ENCODE measurements around the gene SERPINI1.

SERPINI1 gene

DNA sequence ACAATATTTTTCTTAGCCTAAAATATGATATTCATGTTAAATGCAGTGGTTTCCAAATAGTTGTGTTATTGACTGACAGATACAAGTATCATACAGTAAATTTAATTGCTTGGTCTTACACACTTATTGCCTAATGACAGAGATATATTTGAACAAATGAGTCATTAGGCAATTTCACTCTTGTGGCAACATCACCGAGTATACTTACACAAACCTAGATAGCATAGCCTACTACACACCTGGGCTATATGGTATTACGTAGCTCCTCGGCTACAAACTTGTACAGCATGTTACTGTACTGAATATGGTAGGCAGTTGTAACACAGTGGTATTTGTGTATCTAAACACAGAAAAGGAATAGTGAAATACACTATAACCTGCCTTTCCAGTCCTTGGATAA lies 50.3 kb downstream of the SERPINI1 start:
- no peaks in the 10 kb centered on the region for H3K36me3 ChIP-seq
- no peak for DNase-seq
- intact Hi-C loops (cut with DNase I; ENCODE audit: low total_unique reads): no loop called here

DNA sequence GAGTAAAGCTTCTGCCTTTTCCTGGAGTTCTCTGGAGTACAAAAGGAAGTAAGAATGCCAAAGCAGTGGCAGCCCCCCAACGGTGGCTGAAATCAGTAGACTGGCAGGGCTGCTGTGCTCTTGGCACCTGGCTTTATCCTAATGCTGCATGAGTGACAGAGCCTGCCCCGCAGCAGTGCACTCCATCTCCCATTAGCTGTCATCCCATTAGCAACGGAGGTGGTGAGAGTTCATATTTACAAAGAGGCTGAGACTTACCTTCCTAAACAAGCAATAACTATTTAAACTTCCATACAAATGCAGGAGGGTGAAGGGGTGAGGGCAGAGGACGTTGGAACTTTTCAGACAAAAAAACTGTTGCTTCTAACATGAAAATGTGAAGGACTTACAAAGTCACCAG lies 51.9 kb downstream of the SERPINI1 start:
- H3K27ac ChIP-seq: no peak overlapping the region
- no peaks in the 10 kb centered on the region for H3K27me3 ChIP-seq
- no peaks in the 10 kb centered on the region for H3K36me3 ChIP-seq
- TF ChIP-seq, protein P1, sequence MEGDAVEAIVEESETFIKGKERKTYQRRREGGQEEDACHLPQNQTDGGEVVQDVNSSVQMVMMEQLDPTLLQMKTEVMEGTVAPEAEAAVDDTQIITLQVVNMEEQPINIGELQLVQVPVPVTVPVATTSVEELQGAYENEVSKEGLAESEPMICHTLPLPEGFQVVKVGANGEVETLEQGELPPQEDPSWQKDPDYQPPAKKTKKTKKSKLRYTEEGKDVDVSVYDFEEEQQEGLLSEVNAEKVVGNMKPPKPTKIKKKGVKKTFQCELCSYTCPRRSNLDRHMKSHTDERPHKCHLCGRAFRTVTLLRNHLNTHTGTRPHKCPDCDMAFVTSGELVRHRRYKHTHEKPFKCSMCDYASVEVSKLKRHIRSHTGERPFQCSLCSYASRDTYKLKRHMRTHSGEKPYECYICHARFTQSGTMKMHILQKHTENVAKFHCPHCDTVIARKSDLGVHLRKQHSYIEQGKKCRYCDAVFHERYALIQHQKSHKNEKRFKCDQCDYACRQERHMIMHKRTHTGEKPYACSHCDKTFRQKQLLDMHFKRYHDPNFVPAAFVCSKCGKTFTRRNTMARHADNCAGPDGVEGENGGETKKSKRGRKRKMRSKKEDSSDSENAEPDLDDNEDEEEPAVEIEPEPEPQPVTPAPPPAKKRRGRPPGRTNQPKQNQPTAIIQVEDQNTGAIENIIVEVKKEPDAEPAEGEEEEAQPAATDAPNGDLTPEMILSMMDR (IDR thresholded peaks at IDR 0.05): no peak
- no peak overlapping the region for H3K4me3 ChIP-seq
- intact Hi-C loops (cut with DNase I; ENCODE audit: low total_unique reads): no loop called here
- no peak for DNase-seq
- H3K4me1 ChIP-seq: peaks cover 0 to 11% (median 8%) of the 10 kb centered on the region in 4 donors
- H3K9me3 ChIP-seq: no peaks in the 10 kb centered on the region

More for the DNA sequence above, 50.3 kb downstream of the SERPINI1 start:
- Histone ChIP-seq H3K4me1 (peaks cover 0 to 11% (median 8%) of the 10 kb centered on the region in 4 donors), H3K9me3 (no peaks in the 10 kb centered on the region), H3K27ac (no peak overlapping the region), H3K27me3 (no peaks in the 10 kb centered on the region), H3K4me3 (no peak overlapping the region)
- TF ChIP-seq, protein P1 (IDR thresholded peaks at IDR 0.05): no peak

DNA sequence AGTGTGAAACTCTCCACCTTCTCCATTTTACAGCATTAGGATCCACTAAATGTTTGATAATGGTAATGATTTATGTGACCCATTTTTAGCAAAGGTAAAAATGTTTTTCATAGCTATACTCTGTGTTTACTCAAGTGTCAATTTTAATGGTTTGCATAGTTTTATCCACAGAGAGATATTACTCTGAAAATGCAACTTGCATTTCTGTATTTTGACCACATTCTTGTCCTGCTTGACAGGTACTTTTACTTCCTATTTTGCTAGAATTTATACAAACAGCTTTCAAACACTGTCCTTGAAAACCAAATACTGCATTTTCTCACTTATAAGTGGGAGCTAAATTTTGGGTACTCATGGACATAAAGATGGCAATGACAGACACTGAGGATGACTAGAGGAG lies 62.9 kb downstream of the SERPINI1 start:
- Histone ChIP-seq H3K27me3 (no peaks in the 10 kb centered on the region), H3K27ac (no peak overlapping the region), H3K36me3 (peaks cover 0 to 6% (median 0%) of the 10 kb centered on the region in 3 donors), H3K9me3 (no peaks in the 10 kb centered on the region), H3K4me1 (no peaks in the 10 kb centered on the region), H3K4me3 (no peak overlapping the region)
- no peak for DNase-seq
- TF ChIP-seq, protein P1 (IDR thresholded peaks at IDR 0.05): no peak
- intact Hi-C loops (cut with DNase I; ENCODE audit: low total_unique reads): no loop called here

DNA sequence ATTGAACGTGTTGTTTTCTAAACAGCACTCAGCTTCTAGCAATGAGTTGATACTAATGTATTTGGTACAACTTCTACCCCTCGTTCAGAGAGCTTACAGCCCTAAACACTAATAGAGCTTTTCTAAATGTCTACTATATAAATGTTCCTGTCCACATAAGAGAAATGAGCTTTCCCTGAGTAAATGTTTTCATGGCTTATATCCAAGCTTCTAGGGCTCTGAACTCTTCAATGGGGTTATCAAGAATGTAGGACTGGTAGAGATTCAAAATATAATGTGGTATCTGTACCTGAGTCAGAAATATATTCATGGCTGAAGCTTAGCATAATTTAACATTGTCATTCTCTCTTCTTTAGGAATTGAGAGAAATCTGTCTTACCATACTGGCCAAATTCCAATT lies 73.4 kb downstream of the SERPINI1 start:
- intact Hi-C loops (cut with DNase I; ENCODE audit: low total_unique reads): no loop called here
- no peak for DNase-seq
- Histone ChIP-seq H3K4me3 (no peak overlapping the region), H3K9me3 (no peaks in the 10 kb centered on the region), H3K27me3 (no peaks in the 10 kb centered on the region), H3K27ac (peak overlapping the region in 1 of 2 donors; percentile 47), H3K4me1 (peaks cover 0 to 47% (median 21%) of the 10 kb centered on the region in 4 donors), H3K36me3 (no peaks in the 10 kb centered on the region)
- TF ChIP-seq, protein P1 (IDR thresholded peaks at IDR 0.05): no peak

DNA sequence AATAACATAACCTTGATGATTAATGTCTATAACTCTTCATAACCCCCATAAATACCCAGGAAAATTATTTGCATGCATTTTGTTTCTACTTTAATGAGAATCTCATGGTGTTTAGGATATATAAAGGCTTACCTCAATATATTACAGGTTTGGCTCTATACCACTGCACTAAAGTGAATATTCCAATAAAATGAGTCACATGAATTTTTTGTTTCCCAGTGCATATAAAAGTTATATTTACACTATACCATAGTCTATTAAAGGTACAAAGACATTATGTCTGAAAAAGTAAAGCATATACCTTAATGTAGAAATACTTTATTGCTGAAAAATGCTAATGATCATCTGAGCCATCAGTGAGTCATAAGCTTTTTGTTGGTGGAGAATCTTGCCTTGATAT lies 74.7 kb downstream of the SERPINI1 start:
- DNase-seq: no peak

More for the DNA sequence above, 74.7 kb downstream of the SERPINI1 start:
- H3K27me3 ChIP-seq: no peaks in the 10 kb centered on the region
- peak overlapping the region in 1 of 2 donors; percentile 61 for H3K27ac ChIP-seq
- H3K4me1 ChIP-seq: peaks cover 0 to 60% (median 34%) of the 10 kb centered on the region in 4 donors
- TF ChIP-seq, protein P1 (IDR thresholded peaks at IDR 0.05): no peak
- no peak overlapping the region for H3K4me3 ChIP-seq
- intact Hi-C loops (cut with DNase I; ENCODE audit: low total_unique reads): no loop called here
- no peaks in the 10 kb centered on the region for H3K36me3 ChIP-seq
- H3K9me3 ChIP-seq: no peaks in the 10 kb centered on the region
